Measurements from ENCODE around the gene ALDH1L1.

The ALDH1L1 gene

GRCh38 chr3:126134219-126134975 lies 46.0 kb downstream of the ALDH1L1 start:
- H3K4me3 ChIP-seq (ENCODE audit: low read length): no peak overlapping the region
- TF ChIP-seq CTCF (conservative IDR thresholded peaks at IDR 0.05; ENCODE audit: low read depth, low read length): peak; percentile 67
- DNase-seq (ENCODE audit: low read depth): no peak

GRCh38 chr3:126133606-126134005 lies 46.8 kb downstream of the ALDH1L1 start:
- DNase-seq (ENCODE audit: low read depth): no peak
- no peak overlapping the region for H3K4me3 ChIP-seq (ENCODE audit: low read length)
- TF ChIP-seq CTCF (conservative IDR thresholded peaks at IDR 0.05; ENCODE audit: low read depth, low read length): no peak

GRCh38 chr3:126132751-126133511 lies 47.5 kb downstream of the ALDH1L1 start:
- no peak overlapping the region for H3K4me3 ChIP-seq (ENCODE audit: low read length)
- no peak for DNase-seq (ENCODE audit: low read depth)
- peak; percentile 51 for TF ChIP-seq CTCF (conservative IDR thresholded peaks at IDR 0.05; ENCODE audit: low read depth, low read length)

GRCh38 chr3:126131881-126132750 lies 48.3 kb downstream of the ALDH1L1 start:
- TF ChIP-seq CTCF (conservative IDR thresholded peaks at IDR 0.05; ENCODE audit: low read depth, low read length): no peak
- no peak for DNase-seq (ENCODE audit: low read depth)
- no peak overlapping the region for H3K4me3 ChIP-seq (ENCODE audit: low read length)

GRCh38 chr3:126130981-126131745 lies 49.2 kb downstream of the ALDH1L1 start:
- DNase-seq (ENCODE audit: low read depth): no peak
- no peak for TF ChIP-seq CTCF (conservative IDR thresholded peaks at IDR 0.05; ENCODE audit: low read depth, low read length)
- no peak overlapping the region for H3K4me3 ChIP-seq (ENCODE audit: low read length)

GRCh38 chr3:126130081-126130855 lies 50.1 kb downstream of the ALDH1L1 start:
- no peak for TF ChIP-seq CTCF (conservative IDR thresholded peaks at IDR 0.05; ENCODE audit: low read depth, low read length)
- H3K4me3 ChIP-seq (ENCODE audit: low read length): no peak overlapping the region
- no peak for DNase-seq (ENCODE audit: low read depth)

All from retinal pigment epithelial cell (primary cell).